Muscle of arm (tissue), 12 donors: ENCODE data around the gene TFF1. TPM values are rescaled to one million over a fixed set of nuclear protein-coding genes. Genes with fewer than 3 reads are reported as not detected.

ENCODE experiments used
- DNase-seq: peaks from one replicate; pipeline ENCODE4 v3.0.0-alpha.2; 2013
- polyA plus RNA-seq, 12 donors: library from polyadenylated mRNA; unstranded; fragments of 120-200 nt; gene quantifications; one replicate each; pipeline ENCODE4 v1.2.1, GENCODE V29; 2013; ENCODE audit not compliant: insufficient read length in 12 of 12

Gene TFF1
- polyA plus RNA-seq, 12 donors: not detected

GRCh38 chr21:42363312-42363711, 3.0 kb downstream of the TFF1 start:
- DNase-seq: no peak

GRCh38 chr21:42362700-42363099, 3.6 kb downstream of the TFF1 start:
- DNase-seq: no peak

- DNase-seq: no peak
Observed at GRCh38 chr21:42362198-42362597, 4.1 kb downstream of the TFF1 start.

GRCh38 chr21:42361286-42361685, 5.0 kb downstream of the TFF1 start:
- DNase-seq: no peak

GRCh38 chr21:42360317-42360716, 6.0 kb downstream of the TFF1 start:
- DNase-seq: no peak

GRCh38 chr21:42358937-42359336, 7.4 kb downstream of the TFF1 start:
- no peak for DNase-seq

- no peak for DNase-seq
Observed at GRCh38 chr21:42358261-42358660, 8.1 kb downstream of the TFF1 start.

GRCh38 chr21:42357307-42357706, 9.0 kb downstream of the TFF1 start:
- no peak for DNase-seq

- DNase-seq: no peak
Observed at GRCh38 chr21:42356650-42357049, 9.7 kb downstream of the TFF1 start.

GRCh38 chr21:42356046-42356445, 10.3 kb downstream of the TFF1 start:
- DNase-seq: no peak

- no peak for DNase-seq
Observed at GRCh38 chr21:42353623-42354022, 12.7 kb downstream of the TFF1 start.

- no peak for DNase-seq
Observed at GRCh38 chr21:42352441-42353095, 13.8 kb downstream of the TFF1 start.

- DNase-seq: no peak
Observed at GRCh38 chr21:42351626-42352440, 14.5 kb downstream of the TFF1 start.

GRCh38 chr21:42350927-42351426, 15.4 kb downstream of the TFF1 start, which contains the start of gene TFF2:
Gene TFF2 (minus strand): TSS chr21:42350994. CDS start chr21:42350957, 37 bp downstream.
- DNase-seq: no peak

- no peak for DNase-seq
Observed at GRCh38 chr21:42350318-42350910, 15.9 kb downstream of the TFF1 start.

GRCh38 chr21:42349420-42350317, 16.7 kb downstream of the TFF1 start:
- no peak for DNase-seq

- DNase-seq: no peak
Observed at GRCh38 chr21:42348762-42349161, 17.6 kb downstream of the TFF1 start.

GRCh38 chr21:42347601-42348327, 18.6 kb downstream of the TFF1 start:
- no peak for DNase-seq

- no peak for DNase-seq
Observed at GRCh38 chr21:42346866-42347600, 19.3 kb downstream of the TFF1 start.

- no peak for DNase-seq
Observed at GRCh38 chr21:42346441-42346840, 19.9 kb downstream of the TFF1 start.
